GM21717 (cell line): ENCODE results near the gene CALN1.

Experiments used
- ATAC-seq: cut with Tn5 transposase; IDR thresholded peaks from one replicate; pipeline ENCODE4 v1.9.1; 2021; ENCODE audit warnings: mild to moderate bottlenecking, moderate library complexity; ENCODE audit not compliant: unreplicated experiment

Gene CALN1

GRCh38 chr7:71896535-71896934 is 515.6 kb downstream of the CALN1 start:
- no peak for ATAC-seq

GRCh38 chr7:71886046-71886445 is 526.1 kb downstream of the CALN1 start:
- ATAC-seq: no peak

- ATAC-seq: no peak
Observed at GRCh38 chr7:71885487-71885886, 526.7 kb downstream of the CALN1 start.

- no peak for ATAC-seq
Observed at GRCh38 chr7:71883415-71883814, 528.7 kb downstream of the CALN1 start.

GRCh38 chr7:71871446-71871845 is 540.7 kb downstream of the CALN1 start:
- no peak for ATAC-seq

DNA sequence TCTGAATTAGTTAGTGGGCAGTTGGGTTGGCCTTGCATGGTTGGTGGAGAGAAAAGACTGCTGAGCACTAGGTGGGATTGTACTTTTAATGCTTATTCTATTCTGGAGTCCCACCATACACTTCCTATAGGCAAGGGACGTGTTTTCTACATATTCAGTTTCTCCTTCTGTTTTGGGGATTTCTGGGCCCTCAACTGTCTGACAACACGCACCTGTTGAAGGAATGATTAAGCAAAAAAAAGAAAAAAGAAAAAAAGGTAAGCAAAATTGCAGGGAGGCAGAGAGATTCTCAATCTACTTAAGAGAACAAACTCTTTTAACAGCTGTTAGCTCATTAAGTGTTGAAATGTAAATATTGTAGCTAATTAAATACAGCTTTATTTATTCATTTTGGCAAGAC is 541.3 kb downstream of the CALN1 start:
- ATAC-seq: no peak

DNA sequence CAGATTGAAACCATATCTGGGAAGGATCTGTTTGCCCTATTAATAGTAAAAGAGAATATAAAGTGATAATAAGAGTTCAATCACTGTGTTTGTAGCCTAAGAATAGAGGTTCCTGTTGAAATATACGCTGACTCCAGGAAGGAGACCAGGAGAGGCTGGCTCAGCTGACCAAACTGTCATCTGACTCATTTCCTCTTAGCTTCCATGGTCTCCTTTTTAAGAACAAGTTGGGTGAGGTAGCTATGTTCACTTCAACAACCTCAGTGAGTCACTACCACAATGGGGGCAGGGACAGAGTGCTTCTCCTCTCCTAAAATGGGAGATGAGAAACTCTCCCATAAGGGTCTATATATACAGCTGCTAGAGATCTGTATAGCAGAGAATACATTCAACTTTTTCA is 543.3 kb downstream of the CALN1 start:
- ATAC-seq: no peak

- ATAC-seq: no peak
Observed at GRCh38 chr7:71867626-71868025, 544.5 kb downstream of the CALN1 start.

- ATAC-seq: no peak
Observed at GRCh38 chr7:71865172-71865571, 547.0 kb downstream of the CALN1 start.

DNA sequence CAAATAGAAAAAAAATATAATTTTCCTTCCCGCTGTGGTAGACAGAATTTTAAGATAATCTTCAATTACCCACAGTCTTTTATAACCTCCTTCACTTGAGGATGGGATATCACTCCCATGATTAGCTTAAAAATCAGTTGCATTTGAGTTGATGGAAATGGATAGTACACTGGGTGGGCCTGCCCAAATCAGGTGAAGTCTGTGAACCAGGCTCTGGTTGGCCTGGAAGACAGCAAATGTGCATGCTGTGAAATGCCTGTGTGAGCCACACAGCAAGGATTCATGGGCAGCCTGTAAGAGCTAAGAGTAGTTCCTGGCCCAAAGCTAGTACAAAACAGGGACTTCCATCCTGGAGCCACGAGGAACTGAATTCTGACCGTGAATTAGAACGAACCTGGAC is 548.0 kb downstream of the CALN1 start:
- ATAC-seq: no peak

DNA sequence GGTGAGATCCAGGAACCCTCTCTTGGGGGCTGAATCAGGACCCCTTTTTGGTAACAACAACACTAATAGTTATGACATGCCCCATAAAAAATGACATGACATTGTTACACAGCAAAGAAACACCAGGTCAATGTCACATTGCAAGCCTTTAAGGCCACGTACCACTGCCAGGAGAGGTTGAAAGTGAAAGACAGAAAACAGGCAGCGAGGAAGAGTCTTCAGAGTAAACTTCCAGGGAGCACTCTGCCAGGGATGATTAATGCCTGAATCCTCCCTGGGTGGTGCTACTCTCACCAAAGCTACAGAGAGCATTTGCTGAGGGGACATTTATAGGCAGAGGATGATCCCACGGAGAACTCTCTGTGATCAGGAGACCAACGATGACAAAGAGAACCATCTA is 551.6 kb downstream of the CALN1 start:
- ATAC-seq: no peak

DNA sequence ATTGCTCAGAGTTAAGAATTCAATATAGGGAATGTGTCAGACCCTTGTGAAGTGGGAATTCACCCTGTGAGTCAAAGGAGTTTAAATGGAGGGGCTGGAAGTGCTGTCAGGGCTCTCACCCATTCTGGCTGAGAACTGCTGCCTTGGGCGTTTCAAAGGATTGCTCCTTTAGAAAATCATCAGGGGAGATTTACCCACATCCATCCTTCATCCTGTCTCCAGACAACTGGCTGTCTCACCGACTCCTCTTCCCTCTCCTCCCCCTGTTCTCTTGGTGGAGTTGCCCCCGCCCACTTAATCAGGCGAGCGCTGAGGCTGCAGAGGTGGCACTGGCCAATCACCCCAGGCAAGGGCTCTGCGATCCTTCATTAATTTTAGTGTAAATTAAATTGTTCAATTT is 554.8 kb downstream of the CALN1 start:
- no peak for ATAC-seq

- ATAC-seq: no peak
Observed at GRCh38 chr7:71854546-71855397, 557.4 kb downstream of the CALN1 start.

DNA sequence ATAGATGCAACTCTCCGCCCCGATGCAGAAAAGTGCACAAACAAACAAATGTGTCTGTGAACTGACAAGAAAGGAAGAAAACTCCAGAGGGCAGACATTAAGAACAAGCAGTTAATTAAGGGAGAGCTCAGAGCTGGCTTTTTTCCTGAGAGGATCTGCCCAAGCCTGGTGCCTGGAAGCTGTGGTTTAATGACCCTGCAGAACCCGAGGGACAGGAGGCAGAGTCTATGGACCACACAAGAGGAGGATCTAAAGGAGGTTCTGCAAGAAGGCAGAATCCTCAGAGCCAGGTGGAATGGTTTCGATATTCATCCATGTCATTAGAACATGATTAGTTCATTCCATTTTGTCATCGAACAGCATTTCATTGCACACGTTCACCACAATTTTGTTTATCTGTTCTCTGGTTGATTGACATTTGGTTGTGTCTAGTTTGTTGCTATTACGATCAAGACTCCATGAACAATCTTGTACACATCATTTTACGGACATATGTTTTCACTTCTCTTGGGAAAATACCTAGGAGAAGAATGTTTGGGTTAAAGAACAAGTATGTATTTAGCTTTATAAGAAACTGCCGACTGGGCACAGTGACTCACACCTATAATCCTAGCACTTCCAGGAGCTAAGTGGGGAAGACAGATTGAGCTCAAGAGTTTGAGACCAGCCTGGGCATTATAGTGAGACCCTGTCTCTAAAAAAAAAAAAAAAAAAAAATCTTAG is 560.2 kb downstream of the CALN1 start:
- no peak for ATAC-seq

- ATAC-seq: no peak
Observed at GRCh38 chr7:71846160-71846559, 566.0 kb downstream of the CALN1 start.

GRCh38 chr7:71843676-71844075 is 568.5 kb downstream of the CALN1 start:
- ATAC-seq: no peak

GRCh38 chr7:71842786-71843185 is 569.4 kb downstream of the CALN1 start:
- ATAC-seq: no peak

- ATAC-seq: no peak
Observed at GRCh38 chr7:71842381-71842780, 569.8 kb downstream of the CALN1 start.

DNA sequence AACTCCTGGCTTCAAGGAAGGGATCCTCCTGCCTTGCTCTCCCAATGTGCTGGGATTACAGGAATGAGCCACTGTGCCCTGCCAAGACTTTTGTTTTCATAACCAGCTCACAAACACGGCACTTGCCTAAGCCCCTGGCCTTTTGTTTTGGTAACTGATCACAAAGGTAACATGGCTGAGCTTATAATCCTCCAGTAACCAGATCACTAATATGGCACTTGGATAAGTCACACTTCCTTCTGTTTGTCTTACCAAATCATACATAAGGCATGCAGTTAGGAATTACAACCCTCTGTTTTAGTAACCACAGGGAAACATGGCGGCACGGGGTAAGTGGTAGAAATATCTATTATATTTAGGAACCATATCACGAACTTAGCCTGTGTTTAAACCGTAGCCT is 577.1 kb downstream of the CALN1 start:
- no peak for ATAC-seq

DNA sequence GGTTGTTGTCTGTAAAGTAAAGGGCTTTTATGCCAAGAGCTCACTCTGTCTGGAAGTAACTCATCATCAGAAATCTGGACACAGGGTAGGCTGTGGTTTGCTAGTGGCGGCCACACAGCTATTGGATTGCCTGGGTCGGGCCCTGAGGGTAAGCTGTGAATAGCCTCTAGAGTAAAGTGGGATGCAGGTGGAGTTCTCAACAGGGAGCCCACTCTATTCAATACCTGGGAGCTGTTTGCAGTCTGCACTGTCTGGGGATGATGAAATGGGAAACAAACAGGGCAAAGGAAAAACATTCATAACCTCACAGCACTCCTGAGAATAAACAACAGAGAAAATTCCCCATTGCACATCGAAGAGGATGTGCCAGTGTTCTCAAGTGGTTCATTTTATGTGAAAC is 582.6 kb downstream of the CALN1 start:
- no peak for ATAC-seq

DNA sequence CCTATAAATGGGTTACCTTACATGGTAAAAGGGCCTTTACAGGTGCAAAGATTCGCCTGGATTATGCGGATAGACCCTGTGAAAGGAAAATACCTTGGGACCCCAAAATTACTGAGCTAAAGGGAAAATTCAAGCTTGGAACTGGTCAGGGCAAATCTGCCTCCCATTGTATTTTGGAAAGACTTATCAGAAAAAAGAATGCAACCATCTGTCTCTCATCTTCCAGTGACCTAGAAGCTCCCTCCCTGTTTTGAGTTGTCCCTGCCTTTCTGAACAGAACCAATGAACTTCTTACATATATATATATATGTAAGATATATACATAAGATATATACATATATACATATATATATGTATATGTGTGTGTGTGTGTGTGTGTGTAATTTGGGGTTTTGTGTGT is 583.8 kb downstream of the CALN1 start:
- ATAC-seq: no peak

GRCh38 chr7:71826141-71826540 is 586.0 kb downstream of the CALN1 start:
- ATAC-seq: no peak
